DMS 273 treated with DMSO at 0.1 percent for 48 hours (cell line): ENCODE data around the gene MKNK2.
"Not testable (repeated sequence)": the region's sequence is repeated elsewhere in the genome, so short reads cannot be mapped to it uniquely, and the experiment has no call there.

Experiments used
- DNase-seq: peaks from one replicate; lab custom pipeline; 2025; lab: John Stamatoyannopoulos, UW

MKNK2 gene

DNA sequence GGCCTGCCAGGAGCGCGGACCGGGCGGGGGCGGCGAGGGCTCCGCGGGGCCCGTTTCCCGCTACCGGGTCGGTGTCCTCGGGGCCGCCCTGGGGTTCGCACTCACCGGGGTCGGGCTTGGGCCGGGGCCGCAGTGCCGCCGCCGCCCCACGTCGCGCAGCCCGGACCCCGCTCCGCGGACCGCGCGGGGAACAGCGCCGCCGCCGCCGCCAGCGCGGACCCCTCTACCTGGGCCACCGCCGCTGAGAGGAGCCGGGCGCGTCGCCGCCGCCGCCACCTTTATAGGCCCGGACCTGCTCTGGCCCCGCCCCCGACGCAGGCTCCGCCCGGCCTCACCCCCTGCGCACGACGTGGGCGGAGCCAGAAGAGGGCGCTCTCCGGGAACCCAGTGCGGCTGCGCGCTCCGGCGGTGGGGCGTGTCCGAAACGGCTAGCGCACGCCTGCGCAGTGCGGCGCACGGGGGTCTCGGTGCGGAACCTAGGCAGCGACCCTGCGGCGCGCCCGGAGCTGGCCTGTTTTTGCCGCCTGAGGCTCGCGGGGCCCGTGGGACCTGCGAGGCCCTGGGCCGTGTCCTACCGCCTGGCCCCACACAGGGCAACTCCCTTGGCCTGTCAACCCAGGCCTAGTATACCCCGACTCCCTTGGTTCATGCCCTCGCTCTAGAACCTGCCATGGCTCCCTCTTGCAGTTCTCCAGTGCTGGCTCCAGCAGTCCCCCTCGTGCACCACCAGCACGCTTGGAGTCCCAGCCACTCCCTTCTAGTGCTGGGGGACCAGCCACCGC lies at the start of gene MKNK2:
MKNK2 (minus strand) TSS at position 254 of the 782 bp plus-strand sequence. CDS start 393 bp downstream, outside the sequence.
- peak; percentile 63 for DNase-seq

GRCh38 chr19:2100719-2101061 lies 49.6 kb upstream of the MKNK2 start:
- DNase-seq, result no peak

DNA sequence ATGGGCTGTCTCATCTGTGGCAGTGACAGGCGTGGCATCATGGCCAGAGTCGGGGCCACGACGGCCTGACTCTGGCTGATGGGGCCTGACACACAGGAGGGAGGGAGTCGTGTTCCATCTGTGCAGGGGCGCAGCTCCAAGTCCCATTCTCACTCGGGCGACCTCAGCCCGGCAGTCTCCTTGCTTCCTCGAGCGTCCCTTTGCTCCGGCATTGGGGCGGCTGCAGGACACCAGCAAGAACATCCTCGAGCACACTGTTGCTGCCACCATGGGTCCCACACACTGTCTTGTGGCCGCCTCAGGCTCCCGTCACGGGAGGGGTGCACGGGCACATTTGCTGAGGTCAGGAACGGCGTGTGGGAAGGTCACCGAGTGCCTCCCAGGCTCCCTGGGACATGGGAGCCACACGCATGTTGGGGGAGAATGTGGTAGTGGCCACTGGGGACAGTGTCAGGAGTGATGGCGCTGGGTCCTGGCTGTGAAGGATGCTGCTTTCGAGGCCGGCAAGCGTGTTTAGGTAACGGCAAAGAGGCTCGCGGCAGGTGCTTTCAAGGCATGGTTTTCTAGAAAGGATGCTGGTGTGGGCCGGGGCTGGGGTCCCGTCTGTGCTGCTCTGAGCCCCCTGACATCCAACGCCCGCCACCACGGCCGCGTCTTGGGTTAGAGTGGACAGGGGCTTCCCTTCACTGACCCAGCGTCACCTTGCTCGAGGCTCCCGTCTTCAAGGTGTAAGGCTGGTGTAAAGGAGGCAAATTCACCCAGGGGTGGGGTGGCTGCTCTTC lies 49.1 kb upstream of the MKNK2 start:
- no peak for DNase-seq

DNA sequence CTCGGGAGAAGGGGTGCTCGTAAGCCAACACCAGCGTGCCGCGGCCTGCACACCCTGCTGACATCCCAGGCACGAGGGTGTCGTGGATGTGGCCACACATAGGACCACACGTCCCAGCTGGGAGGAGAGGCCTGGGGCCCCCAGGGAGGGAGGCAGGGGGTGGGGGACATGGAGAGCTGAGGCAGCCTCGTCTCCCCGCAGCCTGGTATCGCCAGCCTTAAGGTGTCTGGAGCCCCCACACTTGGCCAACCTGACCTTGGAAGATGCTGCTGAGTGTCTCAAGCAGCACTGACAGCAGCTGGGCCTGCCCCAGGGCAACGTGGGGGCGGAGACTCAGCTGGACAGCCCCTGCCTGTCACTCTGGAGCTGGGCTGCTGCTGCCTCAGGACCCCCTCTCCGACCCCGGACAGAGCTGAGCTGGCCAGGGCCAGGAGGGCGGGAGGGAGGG lies 48.0 kb upstream of the MKNK2 start:
- DNase-seq, result no peak

DNA sequence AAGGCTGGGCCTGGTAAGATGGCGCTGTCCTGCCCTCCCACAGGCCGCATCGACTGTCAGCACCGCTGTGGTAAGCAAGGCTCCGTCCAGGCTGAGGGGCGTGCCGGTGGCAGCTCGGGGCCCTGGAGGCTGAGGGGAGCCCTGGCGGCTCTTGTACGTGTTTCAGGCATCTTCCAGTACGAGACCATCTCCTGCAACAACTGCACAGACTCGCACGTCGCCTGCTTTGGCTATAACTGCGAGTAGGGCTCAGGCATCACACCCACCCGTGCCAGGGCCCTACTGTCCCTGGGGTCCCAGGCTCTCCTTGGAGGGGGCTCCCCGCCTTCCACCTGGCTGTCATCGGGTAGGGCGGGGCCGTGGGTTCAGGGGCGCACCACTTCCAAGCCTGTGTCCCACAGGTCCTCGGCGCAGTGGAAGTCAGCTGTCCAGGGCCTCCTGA lies 46.9 kb upstream of the MKNK2 start:
- DNase-seq, result no peak

DNA sequence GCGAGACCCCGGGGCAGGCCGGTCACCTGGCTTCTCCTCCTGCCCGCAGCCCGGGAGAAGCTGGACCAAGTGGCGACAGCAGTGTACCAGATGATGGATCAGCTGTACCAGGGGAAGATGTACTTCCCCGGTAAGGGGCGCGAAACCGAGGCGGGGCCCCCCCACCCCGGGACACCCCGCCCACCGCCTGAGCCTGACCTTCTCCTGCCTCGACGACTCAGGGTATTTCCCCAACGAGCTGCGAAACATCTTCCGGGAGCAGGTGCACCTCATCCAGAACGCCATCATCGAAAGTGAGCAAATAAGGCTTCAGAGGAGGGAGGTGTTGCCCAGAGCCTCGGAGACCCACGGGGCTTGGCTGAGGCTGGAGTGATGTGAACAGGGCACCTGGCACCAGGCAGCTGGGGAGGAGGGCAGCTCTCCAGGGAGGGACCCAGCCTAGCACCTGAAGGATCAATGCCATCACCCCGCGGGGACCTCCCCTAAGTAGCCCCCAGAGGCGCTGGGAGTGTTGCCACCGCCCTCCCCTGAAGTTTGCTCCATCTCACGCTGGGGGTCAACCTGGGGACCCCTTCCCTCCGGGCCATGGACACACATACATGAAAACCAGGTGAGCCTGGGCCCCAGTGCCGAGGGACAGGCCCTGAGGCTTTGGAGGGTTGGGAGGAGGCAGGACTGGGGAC lies 46.3 kb upstream of the MKNK2 start:
- DNase-seq, result no peak

- peak; percentile 98 for DNase-seq
Measured at GRCh38 chr19:2096480-2097202, 45.6 kb upstream of the MKNK2 start, which contains the start of gene IZUMO4. Gene IZUMO4, plus strand, starts transcription at chr19:2096915. Its CDS starts 31 bp downstream, at chr19:2096946.

- DNase-seq, result peak; percentile 85
Measured at GRCh38 chr19:2096034-2096479, 45.0 kb upstream of the MKNK2 start, which contains the start of gene MOB3A. Gene MOB3A, minus strand, starts transcription at chr19:2096326. Its CDS starts 17,766 bp downstream, at chr19:2078560.

- not testable (repeated sequence) for DNase-seq
Measured at GRCh38 chr19:2091926-2092525, 41.0 kb upstream of the MKNK2 start.

- DNase-seq, result no peak
Measured at GRCh38 chr19:2089727-2090053, 38.6 kb upstream of the MKNK2 start.

DNA sequence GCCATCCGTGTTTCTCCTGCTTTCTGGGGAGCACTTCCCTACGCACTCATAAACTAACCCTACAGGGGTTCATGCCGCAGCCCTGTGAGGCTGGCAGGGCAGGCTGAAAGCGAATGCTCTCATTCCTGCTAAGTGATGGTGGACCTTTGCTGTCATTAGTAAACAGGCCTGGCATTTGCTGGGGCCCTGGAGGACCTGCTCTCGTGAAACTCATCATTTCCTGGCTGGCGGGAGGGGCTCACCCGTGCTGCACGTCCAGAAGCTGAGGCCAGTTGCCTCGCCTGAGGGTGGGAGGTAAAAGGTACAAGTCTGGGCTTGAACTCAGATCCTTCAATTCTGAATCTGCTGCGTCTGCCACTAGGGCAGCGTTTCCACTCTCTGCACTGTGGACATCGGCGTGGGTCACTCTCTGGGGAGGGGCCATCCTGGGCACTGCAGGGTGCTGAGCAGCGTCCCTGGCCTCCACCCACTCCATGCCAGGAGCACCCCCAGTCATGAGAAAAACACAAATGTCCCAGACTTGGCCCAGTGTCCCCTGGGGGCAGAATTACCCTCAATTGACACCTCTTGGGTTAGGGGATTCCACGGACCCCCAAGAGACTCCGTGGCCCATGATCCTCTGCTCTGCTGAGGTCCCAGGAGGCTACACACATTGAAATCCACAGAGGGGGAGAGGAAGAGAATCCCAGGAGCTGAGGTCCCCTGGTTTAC lies 38.1 kb upstream of the MKNK2 start:
- no peak for DNase-seq

- no peak for DNase-seq
Measured at GRCh38 chr19:2087621-2088100, 36.6 kb upstream of the MKNK2 start.

DNA sequence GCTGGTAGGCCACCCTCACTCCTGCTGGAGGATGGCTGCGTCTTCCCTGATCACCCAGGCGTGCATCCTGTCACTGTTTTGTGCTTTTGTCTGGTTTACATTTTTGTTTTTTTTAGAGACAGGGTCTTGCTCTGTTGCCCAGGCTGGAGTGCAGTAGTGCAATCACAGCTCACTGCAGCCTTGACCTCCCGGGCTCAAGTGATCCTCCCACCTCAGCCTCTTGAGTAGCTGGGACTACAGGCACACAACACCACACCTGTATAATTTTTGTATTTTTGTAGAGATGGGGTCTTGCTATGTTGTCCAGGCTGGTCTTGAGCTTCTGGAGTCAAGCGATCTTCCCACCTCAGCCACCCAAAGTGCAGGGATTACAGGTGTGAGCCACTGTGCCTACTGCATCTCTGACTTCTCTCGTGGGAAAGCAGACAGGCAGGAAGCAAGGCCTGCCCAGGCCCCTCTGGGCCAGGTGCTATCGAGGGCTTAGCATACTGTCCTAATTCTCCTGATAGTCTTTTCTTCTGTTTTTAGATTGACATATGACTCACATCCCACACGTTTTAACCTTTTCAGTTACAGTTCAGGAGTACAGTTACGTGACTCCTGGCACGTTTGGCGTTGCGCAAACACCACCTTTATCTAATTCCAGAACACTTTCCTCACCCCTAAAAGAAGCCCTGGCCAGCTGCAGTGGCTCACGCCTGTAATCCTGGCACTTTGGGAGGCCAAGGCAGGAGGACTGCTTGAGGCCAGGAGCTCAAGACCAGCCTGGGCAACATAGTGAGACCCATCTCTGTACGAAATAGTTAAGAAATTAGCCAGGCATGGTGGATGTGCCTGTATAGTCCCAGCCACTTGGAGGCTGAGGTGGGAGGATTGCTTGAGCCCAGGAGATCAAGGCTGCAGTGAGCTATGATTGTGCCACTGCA lies 35.9 kb upstream of the MKNK2 start:
- not testable (repeated sequence) for DNase-seq

GRCh38 chr19:2084993-2085720 lies 34.1 kb upstream of the MKNK2 start:
- no peak for DNase-seq

GRCh38 chr19:2083174-2083854 lies 32.3 kb upstream of the MKNK2 start:
- DNase-seq, result no peak

GRCh38 chr19:2081873-2082810 lies 31.1 kb upstream of the MKNK2 start:
- DNase-seq, result no peak
